ENCODE results near the gene RBBP6.

RBBP6 gene

GRCh38 chr16:24525970-24526559 is 13.3 kb upstream of the RBBP6 start:
- TF ChIP-seq POLR2AphosphoS5 (IDR thresholded peaks at IDR 0.05; ENCODE audit: low read depth, low read length) (no peak), POLR2A (IDR thresholded peaks at IDR 0.05; ENCODE audit: low read depth, low read length) (no peak), TAF1 (IDR thresholded peaks at IDR 0.05; ENCODE audit: borderline replicate concordance, low read depth, low read length) (no peak)
- FAIRE-seq, result no peak

GRCh38 chr16:24526701-24527495 is 12.5 kb upstream of the RBBP6 start:
- FAIRE-seq (no peak), DNase-seq (ENCODE audit: insufficient read length) (no peak)
- TF ChIP-seq TAF1 (IDR thresholded peaks at IDR 0.05; ENCODE audit: borderline replicate concordance, low read depth, low read length), result no peak
- TF ChIP-seq POLR2AphosphoS5 (IDR thresholded peaks at IDR 0.05; ENCODE audit: low read depth, low read length), result no peak
- TF ChIP-seq POLR2A (IDR thresholded peaks at IDR 0.05; ENCODE audit: low read depth, low read length), result no peak

More at GRCh38 chr16:24525970-24526559, 13.3 kb upstream of the RBBP6 start:
- DNase-seq (ENCODE audit: insufficient read length), result no peak

GRCh38 chr16:24531166-24531565 is 8.2 kb upstream of the RBBP6 start:
- FAIRE-seq, result no peak

GRCh38 chr16:24534620-24535019 is 4.7 kb upstream of the RBBP6 start:
- FAIRE-seq (no peak), DNase-seq (ENCODE audit: insufficient read length) (no peak)
- TF ChIP-seq TAF1 (IDR thresholded peaks at IDR 0.05; ENCODE audit: borderline replicate concordance, low read depth, low read length) (no peak), POLR2AphosphoS5 (IDR thresholded peaks at IDR 0.05; ENCODE audit: low read depth, low read length) (no peak), POLR2A (IDR thresholded peaks at IDR 0.05; ENCODE audit: low read depth, low read length) (no peak)

More at GRCh38 chr16:24531166-24531565, 8.2 kb upstream of the RBBP6 start:
- TF ChIP-seq TAF1 (IDR thresholded peaks at IDR 0.05; ENCODE audit: borderline replicate concordance, low read depth, low read length), result no peak
- no peak for TF ChIP-seq POLR2AphosphoS5 (IDR thresholded peaks at IDR 0.05; ENCODE audit: low read depth, low read length)
- no peak for TF ChIP-seq POLR2A (IDR thresholded peaks at IDR 0.05; ENCODE audit: low read depth, low read length)
- no peak for DNase-seq (ENCODE audit: insufficient read length)

GRCh38 chr16:24535827-24536226 is 3.5 kb upstream of the RBBP6 start:
- TF ChIP-seq POLR2A (IDR thresholded peaks at IDR 0.05; ENCODE audit: low read depth, low read length) (no peak), POLR2AphosphoS5 (IDR thresholded peaks at IDR 0.05; ENCODE audit: low read depth, low read length) (no peak), TAF1 (IDR thresholded peaks at IDR 0.05; ENCODE audit: borderline replicate concordance, low read depth, low read length) (no peak)
- no peak for DNase-seq (ENCODE audit: insufficient read length)
- no peak for FAIRE-seq

GRCh38 chr16:24536671-24537070 is 2.7 kb upstream of the RBBP6 start:
- FAIRE-seq (no peak), DNase-seq (ENCODE audit: insufficient read length) (no peak)

GRCh38 chr16:24537474-24538337 is 1.7 kb upstream of the RBBP6 start:
- TF ChIP-seq POLR2A (IDR thresholded peaks at IDR 0.05; ENCODE audit: low read depth, low read length) (no peak), POLR2AphosphoS5 (IDR thresholded peaks at IDR 0.05; ENCODE audit: low read depth, low read length) (no peak), TAF1 (IDR thresholded peaks at IDR 0.05; ENCODE audit: borderline replicate concordance, low read depth, low read length) (no peak)
- FAIRE-seq, result no peak
- DNase-seq (ENCODE audit: insufficient read length), result no peak

More at GRCh38 chr16:24536671-24537070, 2.7 kb upstream of the RBBP6 start:
- TF ChIP-seq POLR2AphosphoS5 (IDR thresholded peaks at IDR 0.05; ENCODE audit: low read depth, low read length) (no peak), TAF1 (IDR thresholded peaks at IDR 0.05; ENCODE audit: borderline replicate concordance, low read depth, low read length) (no peak), POLR2A (IDR thresholded peaks at IDR 0.05; ENCODE audit: low read depth, low read length) (no peak)

GRCh38 chr16:24538756-24539294 is 541 bp upstream of the RBBP6 start:
- DNase-seq (ENCODE audit: insufficient read length), result no peak
- peak; percentile 30 for FAIRE-seq
- TF ChIP-seq POLR2AphosphoS5 (IDR thresholded peaks at IDR 0.05; ENCODE audit: low read depth, low read length) (no peak), POLR2A (IDR thresholded peaks at IDR 0.05; ENCODE audit: low read depth, low read length) (no peak), TAF1 (IDR thresholded peaks at IDR 0.05; ENCODE audit: borderline replicate concordance, low read depth, low read length) (no peak)

- no peak; the same call in 1 of the 2 replicates for TF ChIP-seq POLR2AphosphoS5 (IDR thresholded peaks at IDR 0.05; ENCODE audit: low read depth, low read length)
- no peak for TF ChIP-seq TAF1 (IDR thresholded peaks at IDR 0.05; ENCODE audit: borderline replicate concordance, low read depth, low read length)
- no peak for TF ChIP-seq POLR2A (IDR thresholded peaks at IDR 0.05; ENCODE audit: low read depth, low read length)
- FAIRE-seq (no peak), DNase-seq (ENCODE audit: insufficient read length) (peak; percentile 25)
Measured at GRCh38 chr16:24539850-24540601, 660 bp downstream of the RBBP6 start.

- no peak for FAIRE-seq
- TF ChIP-seq TAF1 (IDR thresholded peaks at IDR 0.05; ENCODE audit: borderline replicate concordance, low read depth, low read length) (0 out of 2 replicates have a peak, but pooled peaks have one; percentile 30), POLR2A (IDR thresholded peaks at IDR 0.05; ENCODE audit: low read depth, low read length) (0 out of 2 replicates have a peak, but pooled peaks have one; percentile 27), POLR2AphosphoS5 (IDR thresholded peaks at IDR 0.05; ENCODE audit: low read depth, low read length) (no peak; the same call in 1 of the 2 replicates)
- no peak for DNase-seq (ENCODE audit: insufficient read length)
Measured at GRCh38 chr16:24540602-24541210, 1.3 kb downstream of the RBBP6 start.
